ENCODE measurements around the gene BRD3. TPM values are rescaled to one million over a fixed set of nuclear protein-coding genes. Genes with fewer than 3 reads are reported as not detected.

The BRD3 gene
- total RNA-seq, 1 experiment from 2014 or later = 40.7 TPM

DNA sequence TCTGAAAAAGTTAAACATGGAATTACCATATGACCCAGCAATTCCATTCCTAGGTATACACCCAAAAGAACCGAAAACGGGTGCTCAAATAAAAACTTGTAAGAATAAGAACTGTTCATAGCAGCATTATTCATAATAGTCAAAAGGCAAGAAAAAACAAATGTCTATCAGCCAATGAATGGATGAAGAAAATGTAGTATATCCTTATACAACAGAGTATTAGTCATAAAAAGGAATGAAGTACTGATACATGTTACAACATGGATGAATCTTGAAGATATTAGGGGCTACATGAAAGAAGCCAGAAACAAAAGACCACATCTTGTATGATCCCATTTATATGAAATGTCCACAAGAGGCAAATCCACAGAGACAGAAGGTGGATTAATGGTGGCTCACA, 15.6 kb upstream of the BRD3 start:
- ATAC-seq = no peak
- Histone ChIP-seq H3K9me2 (ENCODE audit: insufficient read depth) (no peaks in the 10 kb centered on the region), H3K79me2 (ENCODE audit: insufficient read depth, low read length) (no peaks in the 10 kb centered on the region), H3K4me1 (ENCODE audit: control insufficient read depth in 1 of 2, insufficient read depth in 2 of 2, low read length in 2 of 2) (no peaks in the 10 kb centered on the region), H3K36me3 (ENCODE audit: control insufficient read depth in 1 of 2, insufficient read depth in 2 of 2, low read length in 2 of 2) (no peaks in the 10 kb centered on the region), H3K9ac (ENCODE audit: low read length) (no peak overlapping the region), H2AFZ (ENCODE audit: low read depth, low read length, poor library complexity, severe bottlenecking) (no peak overlapping the region), H3K4me2 (ENCODE audit: low read length) (no peak overlapping the region), H3K27me3 (ENCODE audit: insufficient read depth, low read length) (no peaks in the 10 kb centered on the region), H3K27ac (ENCODE audit: low read depth, low read length) (no peak overlapping the region), H4K20me1 (ENCODE audit: insufficient read depth) (no peaks in the 10 kb centered on the region), H3K4me3 (replicated peaks in 1 of 2; ENCODE audit: low read depth in 1 of 2, low read length in 2 of 2) (no peak overlapping the region), H3K9me3 (ENCODE audit: control insufficient read depth in 1 of 2, insufficient read depth in 1 of 2, low read depth in 1 of 2, low read length in 2 of 2) (peaks cover 7 to 9% of the 10 kb centered on the region in 2 experiments; a peak in 2 of 4 replicates)
- ChIA-PET CTCF (no interaction called here), POLR2A (no interaction called here), RAD21 (ENCODE audit: low non-redundant PET in 1 of 2, low total read pairs in 2 of 2, uncharacterized antibody in 2 of 2, unreplicated experiment in 2 of 2) (no interaction called here)
- no TSS peak for BruUV-seq (replicated peaks)
- TF ChIP-seq, protein P1, sequence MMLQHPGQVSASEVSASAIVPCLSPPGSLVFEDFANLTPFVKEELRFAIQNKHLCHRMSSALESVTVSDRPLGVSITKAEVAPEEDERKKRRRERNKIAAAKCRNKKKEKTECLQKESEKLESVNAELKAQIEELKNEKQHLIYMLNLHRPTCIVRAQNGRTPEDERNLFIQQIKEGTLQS (IDR thresholded peaks at IDR 0.05) = no peak
- TF ChIP-seq, protein P2, sequence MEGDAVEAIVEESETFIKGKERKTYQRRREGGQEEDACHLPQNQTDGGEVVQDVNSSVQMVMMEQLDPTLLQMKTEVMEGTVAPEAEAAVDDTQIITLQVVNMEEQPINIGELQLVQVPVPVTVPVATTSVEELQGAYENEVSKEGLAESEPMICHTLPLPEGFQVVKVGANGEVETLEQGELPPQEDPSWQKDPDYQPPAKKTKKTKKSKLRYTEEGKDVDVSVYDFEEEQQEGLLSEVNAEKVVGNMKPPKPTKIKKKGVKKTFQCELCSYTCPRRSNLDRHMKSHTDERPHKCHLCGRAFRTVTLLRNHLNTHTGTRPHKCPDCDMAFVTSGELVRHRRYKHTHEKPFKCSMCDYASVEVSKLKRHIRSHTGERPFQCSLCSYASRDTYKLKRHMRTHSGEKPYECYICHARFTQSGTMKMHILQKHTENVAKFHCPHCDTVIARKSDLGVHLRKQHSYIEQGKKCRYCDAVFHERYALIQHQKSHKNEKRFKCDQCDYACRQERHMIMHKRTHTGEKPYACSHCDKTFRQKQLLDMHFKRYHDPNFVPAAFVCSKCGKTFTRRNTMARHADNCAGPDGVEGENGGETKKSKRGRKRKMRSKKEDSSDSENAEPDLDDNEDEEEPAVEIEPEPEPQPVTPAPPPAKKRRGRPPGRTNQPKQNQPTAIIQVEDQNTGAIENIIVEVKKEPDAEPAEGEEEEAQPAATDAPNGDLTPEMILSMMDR (IDR thresholded peaks at IDR 0.05 in 2 of 3, conservative IDR thresholded peaks at IDR 0.05 in 1 of 3; ENCODE audit: borderline replicate concordance in 1 of 3, insufficient read depth in 1 of 3, low read depth in 2 of 3, low read length in 2 of 3) = no peak
- TF ChIP-seq RAD21 (IDR thresholded peaks at IDR 0.05; ENCODE audit: low read depth) = no peak
- TF ChIP-seq SRF (IDR thresholded peaks at IDR 0.05; ENCODE audit: low read depth) = no peak
- no peak for TF ChIP-seq ZFX (IDR thresholded peaks at IDR 0.05)
- TF ChIP-seq, protein P3, sequence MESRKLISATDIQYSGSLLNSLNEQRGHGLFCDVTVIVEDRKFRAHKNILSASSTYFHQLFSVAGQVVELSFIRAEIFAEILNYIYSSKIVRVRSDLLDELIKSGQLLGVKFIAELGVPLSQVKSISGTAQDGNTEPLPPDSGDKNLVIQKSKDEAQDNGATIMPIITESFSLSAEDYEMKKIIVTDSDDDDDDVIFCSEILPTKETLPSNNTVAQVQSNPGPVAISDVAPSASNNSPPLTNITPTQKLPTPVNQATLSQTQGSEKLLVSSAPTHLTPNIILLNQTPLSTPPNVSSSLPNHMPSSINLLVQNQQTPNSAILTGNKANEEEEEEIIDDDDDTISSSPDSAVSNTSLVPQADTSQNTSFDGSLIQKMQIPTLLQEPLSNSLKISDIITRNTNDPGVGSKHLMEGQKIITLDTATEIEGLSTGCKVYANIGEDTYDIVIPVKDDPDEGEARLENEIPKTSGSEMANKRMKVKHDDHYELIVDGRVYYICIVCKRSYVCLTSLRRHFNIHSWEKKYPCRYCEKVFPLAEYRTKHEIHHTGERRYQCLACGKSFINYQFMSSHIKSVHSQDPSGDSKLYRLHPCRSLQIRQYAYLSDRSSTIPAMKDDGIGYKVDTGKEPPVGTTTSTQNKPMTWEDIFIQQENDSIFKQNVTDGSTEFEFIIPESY (IDR thresholded peaks at IDR 0.05; ENCODE audit: extremely low read depth, insufficient replicate concordance, low read length) = no peak
- TF ChIP-seq, protein P4, sequence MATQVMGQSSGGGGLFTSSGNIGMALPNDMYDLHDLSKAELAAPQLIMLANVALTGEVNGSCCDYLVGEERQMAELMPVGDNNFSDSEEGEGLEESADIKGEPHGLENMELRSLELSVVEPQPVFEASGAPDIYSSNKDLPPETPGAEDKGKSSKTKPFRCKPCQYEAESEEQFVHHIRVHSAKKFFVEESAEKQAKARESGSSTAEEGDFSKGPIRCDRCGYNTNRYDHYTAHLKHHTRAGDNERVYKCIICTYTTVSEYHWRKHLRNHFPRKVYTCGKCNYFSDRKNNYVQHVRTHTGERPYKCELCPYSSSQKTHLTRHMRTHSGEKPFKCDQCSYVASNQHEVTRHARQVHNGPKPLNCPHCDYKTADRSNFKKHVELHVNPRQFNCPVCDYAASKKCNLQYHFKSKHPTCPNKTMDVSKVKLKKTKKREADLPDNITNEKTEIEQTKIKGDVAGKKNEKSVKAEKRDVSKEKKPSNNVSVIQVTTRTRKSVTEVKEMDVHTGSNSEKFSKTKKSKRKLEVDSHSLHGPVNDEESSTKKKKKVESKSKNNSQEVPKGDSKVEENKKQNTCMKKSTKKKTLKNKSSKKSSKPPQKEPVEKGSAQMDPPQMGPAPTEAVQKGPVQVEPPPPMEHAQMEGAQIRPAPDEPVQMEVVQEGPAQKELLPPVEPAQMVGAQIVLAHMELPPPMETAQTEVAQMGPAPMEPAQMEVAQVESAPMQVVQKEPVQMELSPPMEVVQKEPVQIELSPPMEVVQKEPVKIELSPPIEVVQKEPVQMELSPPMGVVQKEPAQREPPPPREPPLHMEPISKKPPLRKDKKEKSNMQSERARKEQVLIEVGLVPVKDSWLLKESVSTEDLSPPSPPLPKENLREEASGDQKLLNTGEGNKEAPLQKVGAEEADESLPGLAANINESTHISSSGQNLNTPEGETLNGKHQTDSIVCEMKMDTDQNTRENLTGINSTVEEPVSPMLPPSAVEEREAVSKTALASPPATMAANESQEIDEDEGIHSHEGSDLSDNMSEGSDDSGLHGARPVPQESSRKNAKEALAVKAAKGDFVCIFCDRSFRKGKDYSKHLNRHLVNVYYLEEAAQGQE (IDR thresholded peaks at IDR 0.05; ENCODE audit: low read depth) = no peak
- no peak for TF ChIP-seq POLR2A (IDR thresholded peaks at IDR 0.05; ENCODE audit: borderline replicate concordance, extremely low read depth, insufficient read depth, insufficient read length)
- intact Hi-C loops (cut with micrococcal nuclease) = no loop called here
- no peak for DNase-seq (ENCODE audit: low read depth, low spot score)

All from HCT116 (cell line).